GM18499 (cell line): ENCODE data around the gene LTBP4.
"Not testable (repeated sequence)": the region's sequence is repeated elsewhere in the genome, so short reads cannot be mapped to it uniquely, and the experiment has no call there.

Source experiments
- ATAC-seq: cut with Tn5 transposase; IDR thresholded peaks from one replicate; pipeline ENCODE4 v1.9.1; 2021; ENCODE audit warnings: moderate number of reproducible peaks; ENCODE audit not compliant: insufficient read depth, unreplicated experiment

Gene LTBP4

GRCh38 chr19:40601134-40601974, at the start of gene LTBP4:
LTBP4 (plus strand) TSS chr19:40601369; CDS start chr19:40601388, 19 bp downstream.
- no peak for ATAC-seq

- no peak for ATAC-seq
Measured at GRCh38 chr19:40552848-40553247, 48.3 kb upstream of the LTBP4 start.

- ATAC-seq = no peak
Measured at GRCh38 chr19:40553885-40554857, 47.0 kb upstream of the LTBP4 start.

GRCh38 chr19:40555978-40556689, 45.0 kb upstream of the LTBP4 start:
- ATAC-seq = no peak

GRCh38 chr19:40556953-40557530, 44.1 kb upstream of the LTBP4 start:
- ATAC-seq = no peak

- no peak for ATAC-seq
Measured at GRCh38 chr19:40559394-40559793, 41.8 kb upstream of the LTBP4 start.

GRCh38 chr19:40560092-40560507, 41.1 kb upstream of the LTBP4 start:
- ATAC-seq = no peak

- no peak for ATAC-seq
Measured at GRCh38 chr19:40561947-40562346, 39.2 kb upstream of the LTBP4 start.

GRCh38 chr19:40564535-40564934, 36.6 kb upstream of the LTBP4 start:
- not testable (repeated sequence) for ATAC-seq

GRCh38 chr19:40565355-40565754, 35.8 kb upstream of the LTBP4 start:
- no peak for ATAC-seq

- no peak for ATAC-seq
Measured at GRCh38 chr19:40565910-40566495, 35.2 kb upstream of the LTBP4 start.

- ATAC-seq = no peak
Measured at GRCh38 chr19:40567040-40567749, 34.0 kb upstream of the LTBP4 start.

- ATAC-seq = no peak
Measured at GRCh38 chr19:40567750-40568494, 33.2 kb upstream of the LTBP4 start.

- no peak for ATAC-seq
Measured at GRCh38 chr19:40570313-40571004, 30.7 kb upstream of the LTBP4 start.

- ATAC-seq = no peak
Measured at GRCh38 chr19:40571005-40571318, 30.2 kb upstream of the LTBP4 start.

GRCh38 chr19:40571831-40572495, 29.2 kb upstream of the LTBP4 start:
- no peak for ATAC-seq

GRCh38 chr19:40575326-40575725, 25.8 kb upstream of the LTBP4 start:
- no peak for ATAC-seq
